HG03108 (cell line): ENCODE results near the gene S100A13.
A peak's percentile ranks its signal among the peaks of the same experiment; 100 is the strongest.
"Not testable (repeated sequence)": the region's sequence is repeated elsewhere in the genome, so short reads cannot be mapped to it uniquely, and the experiment has no call there.

ENCODE experiments used
- ATAC-seq: cut with Tn5 transposase; IDR thresholded peaks from one replicate; pipeline ENCODE4 v1.9.1; 2021; ENCODE audit warnings: moderate library complexity; ENCODE audit not compliant: unreplicated experiment

Gene S100A13

DNA sequence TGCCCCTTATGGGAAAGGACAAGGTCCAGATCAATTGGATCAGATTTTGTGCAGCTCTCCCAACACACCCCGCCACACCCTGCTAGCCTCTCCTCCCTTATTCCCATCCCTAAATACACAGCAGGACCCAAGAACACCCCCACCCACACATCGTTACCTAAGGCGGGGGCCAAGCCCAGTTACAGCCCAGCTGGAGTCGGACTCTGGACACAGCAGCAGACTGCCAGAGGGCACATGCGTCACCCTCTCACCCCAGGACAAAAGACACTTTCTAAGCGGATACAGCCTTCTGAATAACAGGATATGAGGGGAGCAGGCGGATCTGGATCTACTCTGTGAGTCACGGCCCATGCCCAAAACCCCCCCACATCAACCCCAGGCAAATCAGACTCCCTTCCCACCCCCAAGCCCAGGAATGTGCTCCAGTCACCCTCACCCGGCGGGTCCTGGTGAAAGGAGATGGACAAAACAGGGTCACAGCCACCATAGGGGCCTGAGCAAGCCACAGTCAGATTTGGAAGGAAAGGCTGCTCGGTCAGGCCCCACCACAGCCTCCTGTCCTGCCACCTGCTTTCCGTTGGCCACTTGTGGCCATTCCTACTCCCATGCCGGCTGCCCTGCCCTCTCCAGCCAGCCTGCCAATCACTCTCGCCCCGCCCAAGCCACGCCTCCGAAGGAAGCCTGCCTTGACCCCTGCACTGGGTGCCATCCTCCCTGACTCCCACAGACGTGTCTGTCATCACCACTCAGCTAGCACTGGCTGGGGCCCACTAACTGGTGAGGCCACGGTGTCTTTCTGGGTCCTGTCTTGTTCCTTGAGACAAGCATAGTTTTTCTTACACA is 18.3 kb downstream of the S100A13 start:
- ATAC-seq: no peak

DNA sequence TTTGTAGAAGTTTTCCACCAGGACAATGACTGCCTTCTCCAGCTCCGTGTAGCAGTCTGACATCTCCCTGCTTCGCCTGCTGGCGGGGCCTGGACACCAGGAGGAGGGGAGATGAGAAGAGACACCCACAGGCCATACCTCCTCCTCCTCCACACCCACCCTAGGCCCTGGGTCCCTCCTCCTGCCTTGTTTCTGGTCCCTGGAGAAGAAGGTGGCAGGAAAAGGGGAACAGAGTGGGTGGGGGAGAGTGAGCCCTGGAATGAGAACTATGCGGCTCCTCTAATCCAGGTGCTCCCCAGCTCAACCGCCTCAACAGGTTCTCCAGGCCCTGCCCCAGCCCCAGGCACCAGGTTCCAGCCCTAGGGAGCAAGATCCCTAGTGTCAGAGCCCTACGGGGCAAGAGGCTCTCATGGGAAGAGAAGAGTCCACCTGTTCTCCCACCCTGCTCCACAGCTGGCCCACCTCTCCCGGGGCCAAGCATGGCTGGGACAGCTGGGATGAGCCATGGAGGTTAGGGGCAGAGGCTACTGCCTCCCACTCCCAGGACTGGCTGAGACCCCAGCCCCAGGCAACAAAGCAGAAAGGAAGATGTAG is 19.1 kb downstream of the S100A13 start:
- no peak for ATAC-seq

DNA sequence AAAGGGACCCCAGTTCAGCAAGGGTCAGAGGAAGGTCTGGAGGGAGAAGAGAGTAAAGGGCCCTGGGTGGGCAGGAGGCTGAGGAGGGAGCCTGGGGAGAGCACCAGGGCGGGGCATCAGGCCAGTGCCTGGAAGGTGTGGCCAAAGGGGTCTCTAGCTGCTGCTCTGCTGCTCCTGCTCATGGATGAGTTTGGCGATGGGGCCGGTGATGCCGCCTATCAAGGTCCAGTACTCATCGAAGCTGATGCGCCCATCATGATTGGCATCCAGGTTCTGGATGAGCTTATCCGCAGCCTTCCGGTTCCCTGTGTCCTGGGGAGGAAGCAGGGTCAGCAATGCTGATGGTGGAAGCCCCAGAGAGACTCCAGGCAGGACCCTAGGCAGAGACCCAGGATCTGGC is 19.9 kb downstream of the S100A13 start:
- ATAC-seq: no peak

DNA sequence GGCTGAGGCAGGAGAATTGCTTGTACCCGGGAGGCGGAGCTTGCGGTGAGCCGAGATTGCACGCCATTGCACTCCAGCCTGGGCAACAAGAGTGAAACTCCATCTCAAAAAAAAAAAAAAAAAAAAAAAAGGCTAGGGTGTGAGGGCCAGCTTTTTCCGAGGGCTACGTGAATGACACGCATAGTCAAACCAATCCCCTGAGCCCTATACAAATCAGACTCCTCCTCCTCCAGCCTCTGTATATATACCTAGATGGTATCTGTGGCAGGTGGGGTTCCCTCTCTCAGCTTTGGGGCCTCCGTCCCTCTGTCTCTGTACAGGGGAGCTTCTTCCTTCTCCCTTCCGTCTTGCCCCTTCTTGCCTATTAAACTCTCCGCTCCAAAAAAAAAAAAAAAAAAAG is 21.1 kb downstream of the S100A13 start:
- ATAC-seq: no peak

DNA sequence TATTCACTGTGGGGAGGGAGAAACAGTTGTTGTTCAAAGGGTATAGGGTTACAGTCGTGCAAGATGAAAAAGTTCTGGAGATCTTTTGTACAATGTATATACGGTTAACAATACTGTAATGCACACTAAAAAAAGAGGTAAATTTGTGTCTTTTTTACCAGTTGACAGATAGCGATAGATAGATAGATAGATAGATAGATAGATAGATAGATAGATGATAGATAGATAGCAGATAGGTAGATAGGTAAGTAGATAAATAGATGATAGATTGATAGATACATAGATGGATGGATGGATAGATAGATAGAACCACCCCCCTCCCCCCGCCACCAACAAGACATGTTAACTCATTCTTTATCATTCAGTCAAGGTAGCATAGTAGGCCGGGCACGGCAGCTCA is 24.6 kb downstream of the S100A13 start:
- no peak for ATAC-seq

DNA sequence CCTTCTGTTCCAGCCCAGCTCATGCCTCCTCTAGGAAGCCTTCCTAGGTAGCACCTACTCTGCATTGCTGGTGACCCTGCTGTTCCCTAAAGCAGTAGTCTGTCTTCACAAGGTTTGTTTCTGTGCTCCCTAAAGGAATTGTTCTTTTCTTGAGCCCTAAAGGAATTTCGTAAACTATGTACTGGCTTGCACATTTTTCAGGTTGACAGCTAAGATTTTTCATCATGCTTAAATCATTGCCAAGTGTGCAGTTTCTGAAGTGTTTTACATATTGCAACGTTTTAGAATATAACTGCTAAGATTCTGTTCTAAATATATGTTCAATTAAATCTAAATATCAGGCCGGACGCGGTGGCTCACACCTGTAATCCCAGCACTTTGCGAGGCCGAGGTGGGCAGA is 27.5 kb downstream of the S100A13 start:
- no peak for ATAC-seq

DNA sequence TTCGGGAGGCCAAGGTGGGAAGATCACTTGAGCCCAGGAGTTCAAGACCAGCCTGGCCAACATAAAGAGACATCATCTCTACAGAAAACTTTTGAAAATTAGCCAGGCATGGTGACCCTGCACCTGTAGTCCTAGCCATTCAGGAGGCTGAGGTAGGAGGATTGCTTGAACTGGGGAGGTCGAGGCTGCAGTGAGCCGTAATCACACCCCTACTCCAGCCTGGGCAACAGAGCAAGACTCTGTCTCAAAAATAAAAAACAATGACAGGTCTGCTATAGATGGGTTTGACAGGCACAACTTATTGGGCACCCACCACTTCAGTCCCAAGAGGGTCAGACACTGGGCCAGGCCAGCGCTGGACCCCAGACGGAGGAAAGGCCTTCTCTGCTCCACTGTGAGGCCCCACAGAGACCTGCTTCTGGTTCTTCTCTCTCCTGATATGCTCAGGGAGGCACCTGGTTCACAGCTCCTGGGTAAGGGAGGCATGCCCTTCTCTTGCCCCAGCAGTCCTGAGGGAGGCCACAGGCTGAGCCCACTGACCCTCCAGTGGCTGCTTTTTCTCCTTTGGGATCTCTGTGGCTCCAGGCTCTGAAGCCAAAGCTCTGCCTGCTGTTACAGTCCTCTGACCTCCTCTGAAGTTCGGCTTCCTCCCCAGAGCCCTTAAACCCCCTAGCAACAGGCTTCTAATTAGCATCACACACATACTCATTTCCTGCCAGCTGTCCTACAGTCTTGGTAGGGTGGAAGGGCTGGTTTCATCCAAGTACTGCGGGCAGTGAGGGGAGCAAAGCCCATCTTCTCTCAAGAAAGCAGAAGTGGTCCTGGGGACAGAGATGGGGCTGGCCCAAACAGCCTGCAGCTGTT is 28.8 kb downstream of the S100A13 start:
- ATAC-seq: peak; percentile 98

DNA sequence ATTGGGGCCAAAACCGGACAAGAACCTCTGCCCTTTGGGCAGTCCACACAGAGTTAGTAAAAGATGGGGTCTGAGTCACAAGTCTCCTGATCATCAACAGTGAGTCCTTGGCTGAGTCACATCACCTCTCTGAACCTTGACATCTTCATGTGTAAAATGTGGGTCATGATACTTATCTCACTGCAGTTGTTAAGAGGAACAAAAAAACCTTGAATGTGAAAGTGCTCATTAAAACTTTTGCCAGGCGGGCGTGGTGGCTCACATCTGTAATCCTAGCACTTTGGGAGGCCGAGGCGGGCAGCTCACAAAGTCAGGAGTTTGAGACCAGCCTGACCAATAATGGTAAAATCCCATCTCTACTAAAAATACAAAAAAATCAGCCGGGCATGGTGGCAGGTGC is 30.1 kb downstream of the S100A13 start:
- ATAC-seq: no peak

DNA sequence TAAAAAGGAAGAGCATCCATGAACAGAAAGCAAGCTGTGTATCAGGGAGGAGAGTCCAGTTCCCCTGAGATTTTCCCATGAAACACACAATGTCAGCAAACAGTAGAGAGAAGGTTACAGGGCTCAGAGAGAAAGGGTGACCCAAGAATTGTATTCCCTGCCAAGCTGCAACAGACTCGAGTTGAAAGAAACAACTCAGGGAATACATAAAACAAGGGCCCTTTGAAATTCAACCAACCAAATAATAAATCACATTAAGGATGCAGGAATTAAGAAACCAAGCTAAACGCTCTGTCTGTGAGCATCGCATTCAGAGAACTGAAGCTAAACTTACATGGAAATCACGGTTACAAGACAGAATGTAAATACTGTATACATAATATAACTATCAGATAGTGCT is 34.6 kb downstream of the S100A13 start:
- no peak for ATAC-seq

DNA sequence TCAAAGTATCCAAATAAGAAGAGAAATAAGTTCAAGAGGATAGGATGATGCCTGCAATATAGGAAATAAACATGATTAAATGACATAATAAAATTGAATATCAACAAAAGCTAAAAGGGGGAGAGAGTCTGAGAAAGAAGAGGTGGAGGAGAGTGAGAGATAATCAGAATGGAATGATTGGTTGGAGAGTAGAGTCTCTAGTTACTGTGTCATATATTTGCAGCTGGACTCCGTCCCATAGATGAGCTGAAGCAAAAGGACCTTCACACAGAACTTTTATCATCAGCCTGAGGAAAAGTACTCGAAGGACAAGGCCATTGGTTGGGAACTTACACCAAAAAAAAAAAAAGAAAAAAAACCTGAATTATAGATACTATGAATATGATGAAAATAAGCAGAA is 38.8 kb downstream of the S100A13 start:
- no peak for ATAC-seq

DNA sequence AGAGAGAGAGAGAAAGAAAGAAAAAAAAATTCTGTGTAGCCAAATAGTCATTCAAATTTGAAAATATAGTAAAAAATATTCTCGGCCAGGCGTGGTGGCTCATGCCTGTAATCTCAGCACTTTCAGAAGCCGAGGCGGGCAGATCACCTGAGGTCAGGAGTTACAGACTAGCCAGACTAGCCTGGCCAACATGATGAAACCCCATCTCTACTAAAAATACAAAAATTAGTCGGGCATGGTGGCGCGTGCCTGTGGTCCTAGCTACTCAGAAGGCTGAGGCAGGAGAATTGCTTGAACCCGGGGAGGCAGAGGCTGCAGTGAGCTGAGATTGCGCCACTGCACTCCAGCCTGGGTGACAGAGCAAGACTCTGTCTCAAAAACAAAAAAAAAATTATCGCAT is 39.3 kb downstream of the S100A13 start:
- not testable (repeated sequence) for ATAC-seq

DNA sequence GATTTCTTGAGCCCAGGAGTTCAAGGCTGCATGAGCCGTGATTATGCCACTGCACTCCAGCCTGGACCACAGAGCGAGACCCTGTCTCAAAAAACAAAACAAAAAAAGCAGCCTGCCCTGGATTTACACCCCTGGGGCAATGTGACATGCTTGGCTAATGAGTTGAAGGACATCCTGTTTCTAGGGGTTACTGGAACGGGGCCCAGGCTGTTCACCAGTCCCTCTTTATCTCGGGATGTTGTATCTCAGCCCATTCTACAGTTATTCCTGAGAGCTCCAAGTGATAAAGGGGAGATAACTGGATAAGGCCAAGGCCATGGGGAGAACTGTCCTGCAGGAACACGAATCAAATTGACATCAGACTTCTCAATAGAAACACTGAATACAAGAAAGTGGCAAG is 40.0 kb downstream of the S100A13 start:
- no peak for ATAC-seq

DNA sequence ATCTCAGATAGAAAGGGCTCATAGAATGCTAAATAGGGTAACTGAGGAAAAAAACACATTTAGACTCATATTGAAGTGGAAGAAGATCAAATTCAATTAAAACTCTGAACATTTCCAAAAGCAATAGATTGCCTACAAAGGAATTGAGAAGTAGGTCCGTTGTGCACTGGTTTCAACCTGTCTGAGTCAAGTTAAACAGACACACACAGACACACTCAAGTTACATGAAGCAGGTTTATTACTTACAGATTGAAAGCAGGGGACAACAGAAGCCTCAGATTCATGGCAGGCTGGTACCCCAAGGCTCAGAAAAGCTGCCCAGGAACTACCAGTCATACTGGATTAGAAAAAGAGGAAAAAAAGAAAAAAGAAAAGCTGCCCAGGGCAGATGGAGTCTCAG is 41.0 kb downstream of the S100A13 start:
- no peak for ATAC-seq

DNA sequence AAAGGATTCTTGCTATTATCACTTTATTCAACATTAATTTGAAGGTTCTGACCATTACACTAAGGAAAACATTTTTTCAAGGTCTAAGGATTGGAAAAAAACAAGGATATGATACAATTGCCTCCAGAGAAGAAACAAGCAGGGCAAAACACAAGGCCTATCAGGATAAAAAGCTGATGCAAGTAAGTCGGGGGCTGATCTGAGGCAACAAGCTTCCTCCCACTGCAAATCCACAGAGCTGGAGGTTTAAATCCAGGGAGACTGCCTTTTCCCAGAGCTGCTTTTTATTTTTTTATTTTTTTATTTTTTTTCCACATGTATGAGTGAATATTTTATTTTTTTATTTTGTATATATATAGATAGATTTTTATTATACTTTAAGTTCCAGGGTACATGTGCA is 42.3 kb downstream of the S100A13 start:
- ATAC-seq: no peak

DNA sequence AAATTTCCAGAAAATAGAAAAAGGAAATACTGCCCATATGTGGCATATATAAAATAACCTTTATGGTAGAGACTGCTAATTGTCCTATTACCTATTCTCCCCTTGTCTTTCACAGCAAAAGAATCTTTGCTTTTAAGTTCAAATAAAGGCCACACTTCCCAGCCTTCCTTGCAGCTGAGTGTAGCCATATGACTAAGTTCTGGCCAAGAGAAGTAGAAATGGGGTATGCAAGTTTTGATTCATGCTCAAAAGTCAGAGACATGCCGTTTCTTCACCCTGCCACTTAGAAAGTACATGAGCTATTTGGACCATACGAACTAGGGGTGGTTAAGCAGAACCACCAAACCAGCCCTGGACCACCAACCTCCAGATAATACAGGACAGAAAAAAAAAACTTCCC is 43.3 kb downstream of the S100A13 start:
- ATAC-seq: no peak

DNA sequence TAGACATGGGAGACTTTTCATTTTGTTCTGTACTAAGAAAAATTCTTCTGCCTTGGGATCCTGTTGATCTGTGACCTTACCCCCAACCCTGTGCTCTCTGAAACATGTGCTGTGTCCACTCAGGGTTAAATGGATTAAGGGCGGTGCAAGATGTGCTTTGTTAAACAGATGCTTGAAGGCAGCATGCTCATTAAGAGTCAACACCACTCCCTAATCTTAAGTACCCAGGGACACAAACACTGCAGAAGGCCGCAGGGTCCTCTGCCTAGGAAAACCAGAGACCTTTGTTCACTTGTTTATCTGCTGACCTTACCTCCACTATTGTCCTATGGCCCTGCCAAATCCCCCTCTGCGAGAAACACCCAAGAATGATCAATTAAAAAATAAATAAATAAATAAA is 43.8 kb downstream of the S100A13 start:
- ATAC-seq: not testable (repeated sequence)

DNA sequence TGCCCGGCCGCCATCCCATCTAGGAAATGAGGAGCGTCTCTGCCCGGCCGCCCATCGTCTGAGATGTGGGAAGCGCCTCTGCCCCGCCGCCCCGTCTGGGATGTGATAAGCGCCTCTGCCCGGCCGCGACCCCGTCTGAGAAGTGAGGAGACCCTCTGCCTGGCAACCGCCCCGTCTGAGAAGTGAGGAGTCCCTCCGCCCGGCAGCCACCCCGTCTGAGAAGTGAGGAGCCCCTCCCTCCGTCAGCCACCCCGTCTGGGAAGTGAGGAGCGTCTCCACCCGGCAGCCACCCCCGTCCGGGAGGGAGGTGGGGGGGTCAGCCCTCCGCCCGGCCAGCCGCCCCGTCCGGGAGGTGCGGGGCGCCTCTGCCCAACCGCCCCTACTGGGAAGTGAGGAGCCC is 44.5 kb downstream of the S100A13 start:
- not testable (repeated sequence) for ATAC-seq

DNA sequence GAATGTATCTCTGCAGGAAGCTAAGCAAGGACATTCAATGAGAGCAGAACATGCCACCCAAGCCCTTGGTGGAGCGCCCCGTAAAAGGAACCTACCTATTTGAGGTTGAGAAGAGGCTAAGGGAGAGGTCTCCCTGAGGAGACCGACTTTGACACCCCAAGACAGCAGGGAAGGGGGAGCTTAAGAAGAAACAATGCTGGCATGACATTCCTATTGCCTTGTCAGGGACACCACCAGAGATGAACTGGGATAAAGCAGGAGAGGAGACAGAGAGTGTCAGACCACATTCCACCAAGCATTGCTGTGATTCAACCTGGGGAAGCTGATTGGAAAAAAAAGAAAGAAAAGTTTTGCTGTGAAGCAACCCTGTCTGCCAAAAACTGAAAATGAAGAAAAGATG is 48.4 kb downstream of the S100A13 start:
- no peak for ATAC-seq

DNA sequence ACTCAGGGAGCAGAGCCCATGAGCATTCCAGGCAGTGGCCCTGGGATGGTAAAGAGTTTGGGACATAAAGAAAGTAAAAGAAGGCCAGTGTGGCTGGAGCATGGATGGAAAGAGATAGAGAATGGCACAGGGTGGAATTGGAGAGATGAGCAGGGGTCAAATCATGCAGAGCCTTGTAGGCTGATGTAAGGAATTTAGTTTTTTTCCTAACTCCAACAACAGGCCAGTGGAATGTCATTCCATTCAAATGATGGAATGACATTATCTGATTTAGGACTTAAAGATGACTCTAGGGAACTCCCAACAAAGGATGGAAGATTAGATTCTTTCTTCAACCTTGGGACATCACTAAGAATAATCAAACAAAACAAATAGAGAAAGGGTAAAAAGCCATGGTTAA is 48.8 kb downstream of the S100A13 start:
- no peak for ATAC-seq

DNA sequence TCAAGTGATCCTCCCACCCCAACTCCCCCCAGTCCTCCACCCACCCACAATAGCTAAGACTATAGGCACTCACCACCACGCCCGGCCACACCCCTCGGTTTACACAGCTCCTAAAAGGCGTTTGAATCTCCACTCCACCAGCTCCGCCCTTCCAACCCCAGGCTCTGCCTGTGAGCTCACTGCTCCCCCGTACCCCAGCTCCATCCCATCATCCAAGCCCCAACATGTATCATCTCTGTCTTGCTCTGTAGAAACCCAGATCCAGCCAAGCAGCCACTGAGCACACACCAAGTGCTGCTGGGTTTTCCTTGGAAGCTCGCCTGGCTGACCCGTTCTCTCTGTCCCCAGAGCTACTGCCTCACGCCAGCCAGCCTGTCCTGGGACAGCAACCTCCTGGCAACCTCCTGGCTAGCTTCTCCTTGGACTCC is 49.7 kb downstream of the S100A13 start:
- no peak for ATAC-seq

DNA sequence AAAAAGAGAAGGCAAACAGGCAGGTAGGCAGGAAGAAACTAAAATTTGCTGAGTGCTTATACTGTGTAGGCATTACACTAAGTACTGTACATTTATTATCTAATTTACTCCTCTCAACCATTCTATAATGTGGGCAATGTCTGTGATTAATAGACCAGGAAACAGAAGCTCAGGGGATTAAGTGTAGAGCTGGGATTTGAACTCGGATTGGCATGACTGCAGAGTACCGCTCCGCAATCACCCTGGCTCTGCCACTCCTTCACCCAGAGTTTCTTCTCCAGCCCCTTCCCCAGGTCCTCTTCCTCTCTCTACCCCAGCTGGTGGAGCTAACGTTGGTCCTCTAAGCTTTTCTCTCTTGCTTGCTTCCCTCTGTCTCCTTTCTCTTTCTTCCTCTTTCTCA is 50.2 kb downstream of the S100A13 start:
- ATAC-seq: no peak

DNA sequence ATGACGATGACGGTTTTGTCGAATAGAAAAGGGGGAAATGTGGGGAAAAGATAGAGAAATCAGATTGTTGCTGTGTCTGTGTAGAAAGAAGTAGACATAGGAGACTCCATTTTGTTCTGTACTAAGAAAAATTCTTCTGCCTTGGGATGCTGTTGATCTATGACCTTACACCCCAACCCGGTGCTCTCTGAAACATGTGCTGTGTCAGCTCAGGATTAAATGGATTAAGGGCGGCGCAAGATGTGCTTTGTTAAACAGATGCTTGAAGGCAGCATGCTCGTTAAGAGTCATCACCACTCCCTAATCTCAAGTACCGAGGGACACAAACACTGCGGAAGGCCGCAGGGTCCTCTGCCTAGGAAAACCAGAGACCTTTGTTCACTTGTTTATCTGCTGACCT is 51.8 kb downstream of the S100A13 start:
- ATAC-seq: not testable (repeated sequence)
